Fibroblast of pulmonary artery (primary cell): ENCODE results near the gene MYLK.

Experiments used
- DNase-seq: peaks from one replicate; pipeline ENCODE4 v3.0.0-alpha.2; 2010; ENCODE audit warnings: low read depth
- H3K4me3 ChIP-seq: replicated peaks from 2 replicates; pipeline ENCODE4 v1.5.1; 2011; ENCODE audit warnings: low read depth, mild to moderate bottlenecking, control low read depth, low read length, moderate library complexity
- TF ChIP-seq, protein P1 (sequence below): IDR thresholded peaks from 2 replicates; pipeline ENCODE4 v1.5.1; 2011; ENCODE audit warnings: mild to moderate bottlenecking, control low read depth, low read length, inconsistent platforms; ENCODE audit errors: missing control alignments

Gene MYLK

DNA sequence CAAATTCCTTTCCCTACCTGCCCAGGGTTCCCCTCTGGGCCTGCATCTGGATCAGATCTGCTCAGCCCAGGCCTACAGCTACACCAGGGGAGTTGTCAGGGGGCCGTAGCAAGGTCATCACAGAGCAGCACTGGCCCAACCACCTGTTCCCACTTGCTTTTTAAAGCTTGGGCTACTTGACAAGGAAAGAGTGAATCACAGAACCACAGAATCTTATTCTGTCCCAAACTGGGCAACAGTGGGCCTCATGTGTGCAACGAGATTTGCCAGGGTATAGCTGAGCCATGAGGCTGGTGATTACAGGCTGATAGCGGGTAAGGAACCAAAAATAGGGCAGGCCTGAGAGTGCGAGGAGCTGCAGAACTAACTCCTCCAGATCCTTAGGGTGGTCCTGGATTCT, 66.7 kb downstream of the MYLK start:
- no peak overlapping the region for H3K4me3 ChIP-seq
- TF ChIP-seq, protein P1, sequence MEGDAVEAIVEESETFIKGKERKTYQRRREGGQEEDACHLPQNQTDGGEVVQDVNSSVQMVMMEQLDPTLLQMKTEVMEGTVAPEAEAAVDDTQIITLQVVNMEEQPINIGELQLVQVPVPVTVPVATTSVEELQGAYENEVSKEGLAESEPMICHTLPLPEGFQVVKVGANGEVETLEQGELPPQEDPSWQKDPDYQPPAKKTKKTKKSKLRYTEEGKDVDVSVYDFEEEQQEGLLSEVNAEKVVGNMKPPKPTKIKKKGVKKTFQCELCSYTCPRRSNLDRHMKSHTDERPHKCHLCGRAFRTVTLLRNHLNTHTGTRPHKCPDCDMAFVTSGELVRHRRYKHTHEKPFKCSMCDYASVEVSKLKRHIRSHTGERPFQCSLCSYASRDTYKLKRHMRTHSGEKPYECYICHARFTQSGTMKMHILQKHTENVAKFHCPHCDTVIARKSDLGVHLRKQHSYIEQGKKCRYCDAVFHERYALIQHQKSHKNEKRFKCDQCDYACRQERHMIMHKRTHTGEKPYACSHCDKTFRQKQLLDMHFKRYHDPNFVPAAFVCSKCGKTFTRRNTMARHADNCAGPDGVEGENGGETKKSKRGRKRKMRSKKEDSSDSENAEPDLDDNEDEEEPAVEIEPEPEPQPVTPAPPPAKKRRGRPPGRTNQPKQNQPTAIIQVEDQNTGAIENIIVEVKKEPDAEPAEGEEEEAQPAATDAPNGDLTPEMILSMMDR: no peak
- no peak for DNase-seq

DNA sequence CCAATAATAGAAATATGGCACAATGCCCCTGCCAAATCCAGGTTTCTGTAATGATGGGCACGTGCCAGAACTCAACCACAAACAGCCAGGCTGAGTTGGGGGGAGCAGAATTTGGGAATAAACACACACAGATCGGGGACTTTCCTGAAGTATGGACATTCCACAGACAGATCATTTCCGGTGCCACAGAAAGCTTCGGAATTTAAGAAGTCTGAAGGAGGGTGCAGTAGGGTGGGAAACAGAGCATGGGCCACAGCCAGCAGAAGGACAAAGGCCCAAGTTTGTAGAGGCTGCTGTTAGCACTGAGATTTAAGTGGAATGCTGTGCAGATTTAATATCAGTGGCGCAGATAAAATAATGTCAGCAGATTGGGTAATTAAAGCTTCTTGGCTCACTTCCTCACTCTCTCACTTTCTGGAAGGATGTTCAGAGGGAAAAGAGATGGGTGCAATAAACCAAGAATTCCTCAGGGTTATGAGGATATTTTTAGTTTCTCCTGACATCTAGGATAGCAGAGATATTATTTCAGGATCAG, 67.4 kb downstream of the MYLK start:
- DNase-seq: peak; percentile 89
- TF ChIP-seq, protein P1: no peak
- H3K4me3 ChIP-seq: no peak overlapping the region

DNA sequence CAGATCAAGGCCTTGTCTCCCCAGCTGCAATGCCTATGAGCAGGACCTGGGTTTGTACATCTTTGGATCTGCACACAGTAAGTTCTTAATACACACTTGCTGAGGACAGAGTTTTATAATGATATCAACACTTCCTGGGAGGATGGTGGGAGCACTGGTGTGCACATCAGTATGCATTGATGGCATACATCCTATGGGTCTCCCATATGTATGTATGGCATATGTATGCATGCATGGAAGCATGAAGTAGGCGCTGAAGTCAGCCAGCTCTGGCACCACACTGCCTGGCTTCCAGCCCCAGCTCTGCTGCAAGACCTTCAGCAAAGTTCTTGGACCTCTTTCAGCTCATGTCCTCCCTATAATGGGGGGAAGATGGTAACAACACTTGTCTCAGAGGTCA, 68.2 kb downstream of the MYLK start:
- DNase-seq: no peak
- H3K4me3 ChIP-seq: no peak overlapping the region
- TF ChIP-seq, protein P1: no peak

DNA sequence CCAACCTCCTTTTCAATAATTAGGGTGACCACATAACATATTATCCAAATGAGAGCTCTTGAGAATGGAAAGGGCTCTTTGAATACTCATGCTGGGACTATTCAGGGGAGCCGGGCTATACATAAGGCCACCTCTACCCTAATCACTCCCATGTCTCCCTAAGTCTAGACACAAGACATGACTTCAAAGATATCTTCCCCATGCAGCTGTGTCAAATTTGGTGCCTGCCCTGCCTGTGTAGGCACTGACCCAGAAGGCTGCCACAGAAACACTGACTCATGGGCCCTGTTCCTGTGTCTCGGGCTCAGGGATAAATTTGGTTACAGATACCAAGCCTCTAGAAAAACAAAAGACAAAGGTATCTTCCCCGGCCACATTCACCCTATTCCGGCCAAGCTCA, 70.3 kb downstream of the MYLK start:
- no peak overlapping the region for H3K4me3 ChIP-seq
- TF ChIP-seq, protein P1: no peak

DNA sequence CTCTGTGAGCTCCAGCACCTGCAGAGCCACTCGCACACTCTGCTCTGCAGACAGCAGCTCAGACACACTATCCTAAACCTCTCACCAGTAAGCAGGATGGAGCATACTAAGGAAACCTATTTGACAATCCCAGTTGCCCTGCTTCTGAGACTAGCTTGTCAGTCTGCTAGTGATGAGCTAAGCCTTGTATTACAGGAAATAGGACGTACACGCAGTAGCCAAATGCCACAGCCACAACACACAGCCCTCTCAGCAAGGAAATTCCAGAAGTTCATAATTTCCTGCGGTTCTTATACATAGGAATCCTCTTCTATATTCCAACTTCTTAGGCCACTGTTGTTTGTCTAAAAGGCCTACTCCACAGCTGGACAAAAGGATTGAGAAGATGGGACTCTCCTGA, 74.5 kb downstream of the MYLK start:
- no peak overlapping the region for H3K4me3 ChIP-seq
- TF ChIP-seq, protein P1: no peak
- DNase-seq: peak; percentile 84

More for the DNA sequence above, 70.3 kb downstream of the MYLK start:
- DNase-seq: no peak

DNA sequence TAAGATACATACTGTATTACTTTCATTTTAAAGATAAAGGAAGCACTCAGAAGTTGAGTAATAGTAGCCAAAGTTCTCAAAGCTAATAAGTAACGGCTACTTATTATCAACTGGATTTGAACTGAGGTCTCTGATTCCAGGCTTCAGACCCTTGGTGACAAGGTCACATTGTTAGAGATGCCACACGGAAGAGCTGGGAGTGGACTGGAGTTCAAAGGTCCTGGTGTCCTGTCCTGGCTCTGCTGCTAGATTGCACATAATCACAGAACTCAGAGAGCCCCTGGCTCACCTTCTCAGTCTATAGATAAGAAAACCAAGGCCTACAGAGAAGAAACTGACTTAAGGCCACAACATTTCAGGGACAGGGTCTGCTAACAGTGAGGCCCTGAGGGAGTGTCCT, 75.3 kb downstream of the MYLK start:
- DNase-seq: no peak
- TF ChIP-seq, protein P1: no peak
- H3K4me3 ChIP-seq: no peak overlapping the region

DNA sequence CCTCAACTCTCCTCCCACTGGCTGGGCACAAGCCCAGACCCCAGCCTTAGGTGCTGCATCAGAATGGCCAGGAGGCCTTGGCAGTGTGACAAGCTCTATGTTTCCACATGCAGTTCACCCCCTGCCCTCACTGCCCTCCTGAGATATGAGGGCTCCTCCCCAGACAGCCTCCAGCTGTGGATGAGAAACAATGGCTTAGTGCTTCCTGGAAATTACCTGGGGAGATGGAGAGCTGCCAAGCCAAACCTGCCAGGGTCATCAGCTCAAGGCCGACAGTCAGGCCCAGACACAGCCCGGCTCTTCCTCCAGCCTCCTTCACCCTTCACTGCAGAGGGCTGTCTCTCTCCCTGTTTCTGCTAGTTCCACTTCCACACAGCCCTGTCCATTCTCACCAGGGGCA, 76.3 kb downstream of the MYLK start:
- peak; percentile 39 for DNase-seq
- TF ChIP-seq, protein P1: no peak
- no peak overlapping the region for H3K4me3 ChIP-seq
